HG03432 (cell line): ENCODE measurements around the gene RANGAP1.
"Not testable (repeated sequence)": the region's sequence is repeated elsewhere in the genome, so short reads cannot be mapped to it uniquely, and the experiment has no call there.

Experiments
- ATAC-seq: cut with Tn5 transposase; IDR thresholded peaks from one replicate; pipeline ENCODE4 v1.9.1; 2021; ENCODE audit warnings: mild to moderate bottlenecking, moderate library complexity; ENCODE audit not compliant: unreplicated experiment

Gene RANGAP1

DNA sequence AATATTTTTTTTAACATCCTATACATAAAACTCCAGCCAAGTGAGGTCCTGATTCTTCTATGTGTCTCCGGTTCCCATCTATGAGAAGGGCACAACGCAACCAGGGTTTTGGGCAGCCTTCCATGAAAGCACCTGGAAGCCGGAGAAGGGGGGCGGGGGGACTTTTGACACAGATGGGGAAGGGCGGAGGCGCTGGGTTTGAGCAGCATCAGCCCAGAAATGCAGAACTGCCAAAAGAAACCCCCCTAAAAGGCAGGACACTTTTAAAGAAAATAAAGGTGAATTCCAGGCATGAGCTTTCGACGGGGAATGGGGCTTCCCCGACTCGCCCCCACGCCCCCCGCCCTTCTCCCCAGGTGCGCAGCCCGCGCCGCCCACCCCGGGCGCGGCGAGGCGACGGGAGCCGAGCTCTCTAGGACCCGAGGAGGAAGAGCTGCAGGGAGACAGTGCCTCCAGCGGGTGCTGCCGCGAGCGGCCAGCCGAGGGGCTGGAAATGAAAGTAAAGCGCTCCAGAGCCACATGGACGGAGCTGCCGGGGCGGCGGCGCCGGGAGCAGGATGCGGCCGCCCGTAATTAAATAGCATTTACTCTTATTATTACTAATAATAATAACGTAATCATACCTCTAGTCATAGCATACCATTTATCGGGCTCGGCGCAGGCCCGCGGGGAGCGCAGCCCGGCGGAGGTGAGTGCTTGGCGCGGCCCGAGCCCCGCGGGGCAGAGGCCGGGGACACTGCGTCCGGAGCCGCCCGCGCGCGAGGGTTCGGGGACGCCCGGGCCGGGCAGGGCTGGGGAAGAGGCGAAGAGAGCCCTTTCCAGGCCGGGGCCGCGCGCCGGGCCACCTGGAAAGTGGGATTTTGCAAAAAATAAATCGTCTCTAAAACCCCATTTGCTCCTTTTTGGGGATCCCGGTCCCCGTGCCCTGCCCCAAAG, 15.4 kb upstream of the RANGAP1 start, which contains the start of gene ZC3H7B:
Gene ZC3H7B (plus strand): TSS at position 441 of the 936 bp plus-strand sequence. CDS start 19,136 bp downstream, outside the sequence.
- ATAC-seq = peak; percentile 91

DNA sequence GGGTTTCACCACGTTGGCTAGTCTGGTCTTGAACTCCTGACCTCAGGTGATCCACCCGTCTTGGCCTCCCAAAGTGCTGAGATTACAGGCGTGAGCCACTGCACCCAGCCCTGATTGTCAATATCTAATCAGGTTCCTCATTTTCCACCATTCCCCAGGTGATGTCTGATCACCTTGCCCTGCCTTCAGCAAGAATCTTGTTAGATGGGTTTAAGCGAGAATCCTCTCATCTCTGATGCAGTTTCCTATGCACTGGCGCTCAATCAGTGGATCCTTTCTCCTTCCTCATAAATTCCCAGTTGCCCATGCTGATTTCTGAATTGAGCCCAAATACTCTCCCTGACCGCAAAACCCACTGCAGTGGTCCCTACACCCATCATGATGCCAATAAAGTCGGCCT, 14.7 kb upstream of the RANGAP1 start:
- no peak for ATAC-seq

DNA sequence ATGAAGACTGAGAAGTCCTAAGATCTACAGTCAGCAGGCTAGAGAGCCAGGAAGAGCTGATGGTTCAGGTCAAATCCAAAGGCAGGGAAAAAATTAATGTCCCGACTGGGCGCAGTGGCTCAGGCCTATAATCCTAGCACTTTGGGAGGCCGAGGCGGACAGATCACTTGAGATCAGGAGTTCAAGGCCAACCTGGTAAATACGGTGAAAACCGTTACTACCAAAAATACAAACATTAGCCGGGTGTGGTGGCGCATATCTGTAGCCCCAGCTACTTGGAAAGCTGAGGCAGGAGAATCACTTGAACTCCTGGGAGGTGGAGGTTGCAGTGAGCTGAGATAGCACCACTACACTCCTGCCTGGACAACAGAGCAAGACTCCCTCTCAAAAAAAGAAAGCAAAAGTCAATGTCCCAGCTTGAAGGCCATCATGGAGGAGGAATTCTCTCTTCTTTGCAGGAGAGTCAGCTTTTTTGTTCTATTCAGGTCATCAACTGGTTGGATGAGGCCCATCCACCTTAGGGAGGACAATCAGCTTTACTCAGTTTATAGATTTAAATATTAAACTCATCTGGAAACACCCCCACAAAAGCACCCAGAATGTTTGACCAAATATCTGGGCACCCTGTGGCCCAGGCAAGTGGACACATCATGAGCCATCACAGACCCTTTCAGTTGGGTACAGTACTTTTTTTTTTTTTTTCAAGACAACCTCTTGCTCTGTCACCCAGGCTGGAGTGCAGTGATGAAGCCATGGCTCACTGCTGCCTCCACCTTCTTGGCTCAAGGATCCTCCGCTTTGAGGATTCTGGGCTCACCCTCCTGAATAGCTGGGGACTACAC, 11.1 kb upstream of the RANGAP1 start:
- ATAC-seq = no peak

DNA sequence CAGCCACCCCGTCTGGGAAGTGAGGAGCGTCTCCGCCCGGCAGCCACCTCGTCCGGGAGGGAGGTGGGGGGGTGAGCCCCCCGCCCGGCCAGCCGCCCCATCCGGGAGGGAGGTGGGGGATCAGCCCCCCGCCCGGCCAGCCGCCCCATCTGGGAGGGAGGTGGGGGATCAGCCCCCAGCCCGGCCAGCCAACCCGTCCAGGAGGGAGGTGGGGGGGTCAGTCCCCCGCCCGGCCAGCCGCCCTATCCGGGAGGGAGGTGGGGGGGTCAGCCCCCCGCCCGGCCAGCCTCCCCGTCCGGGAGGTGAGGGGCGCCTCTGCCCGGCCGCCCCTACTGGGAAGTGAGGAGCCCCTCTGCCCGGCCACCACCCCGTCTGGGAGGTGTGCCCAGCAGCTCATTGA, 8.8 kb upstream of the RANGAP1 start:
- ATAC-seq = not testable (repeated sequence)

DNA sequence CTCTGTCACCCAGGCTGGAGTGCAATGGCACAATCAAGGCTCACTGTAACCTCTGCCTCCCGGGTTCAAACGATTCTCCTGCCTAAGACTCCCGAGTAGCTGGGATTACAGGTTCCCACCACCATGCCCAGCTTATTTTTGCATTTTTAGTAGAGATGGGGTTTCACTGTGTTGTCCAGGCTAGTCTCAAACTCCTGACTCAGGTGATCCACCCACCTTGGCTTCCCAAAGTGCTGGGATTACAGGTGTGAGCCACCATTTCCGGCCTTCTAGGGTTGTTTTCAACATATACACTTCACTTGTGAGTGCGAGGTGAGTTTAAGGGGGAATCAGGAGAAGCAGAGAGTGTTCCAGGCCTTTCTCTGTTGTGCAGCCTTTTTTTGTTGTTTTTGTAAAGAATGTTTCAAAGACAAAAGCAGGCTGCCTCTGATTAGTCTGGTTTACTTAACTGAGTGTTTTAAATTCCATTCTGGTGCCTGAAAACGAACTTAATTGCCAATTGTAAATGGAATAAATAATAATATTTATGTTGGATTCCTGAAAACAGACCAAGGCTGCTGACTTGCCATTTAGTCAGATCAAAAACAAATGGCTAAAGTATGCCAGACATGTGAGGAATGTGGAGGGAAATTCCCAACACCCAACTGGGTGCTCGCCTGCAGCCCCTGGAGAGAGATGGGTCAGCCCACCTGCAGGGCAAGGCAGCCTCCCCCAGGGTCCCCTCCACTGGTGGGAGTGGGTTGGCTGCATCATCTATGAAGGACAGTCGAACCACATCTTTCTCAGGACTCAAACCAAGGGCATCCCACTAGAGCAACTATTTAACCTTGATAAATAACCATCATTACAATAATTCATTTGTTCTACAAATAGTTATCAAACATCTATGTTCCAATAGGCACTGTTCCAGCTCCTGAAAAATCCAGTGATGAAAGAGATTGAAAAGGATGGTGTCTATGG, 4.6 kb upstream of the RANGAP1 start:
- no peak for ATAC-seq

DNA sequence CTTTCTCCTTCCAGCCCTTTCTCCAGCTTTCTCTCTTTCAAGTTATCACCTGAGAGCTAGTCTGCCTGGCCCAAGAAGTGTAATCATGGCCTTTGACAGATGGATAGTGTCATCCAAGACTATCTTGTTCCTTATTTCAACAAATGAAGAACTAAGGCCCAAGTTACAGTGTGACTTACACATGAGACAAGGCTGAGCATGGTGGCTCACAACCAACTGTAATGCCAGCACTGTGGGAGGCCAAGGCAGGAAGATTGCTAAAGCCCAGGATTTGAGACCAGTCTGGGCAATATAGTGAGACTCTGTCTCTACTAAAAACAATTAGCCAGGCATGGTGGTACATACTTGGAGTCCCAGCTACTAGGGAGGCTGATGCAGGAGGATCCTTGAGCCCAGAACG, 3.7 kb upstream of the RANGAP1 start:
- ATAC-seq = no peak

DNA sequence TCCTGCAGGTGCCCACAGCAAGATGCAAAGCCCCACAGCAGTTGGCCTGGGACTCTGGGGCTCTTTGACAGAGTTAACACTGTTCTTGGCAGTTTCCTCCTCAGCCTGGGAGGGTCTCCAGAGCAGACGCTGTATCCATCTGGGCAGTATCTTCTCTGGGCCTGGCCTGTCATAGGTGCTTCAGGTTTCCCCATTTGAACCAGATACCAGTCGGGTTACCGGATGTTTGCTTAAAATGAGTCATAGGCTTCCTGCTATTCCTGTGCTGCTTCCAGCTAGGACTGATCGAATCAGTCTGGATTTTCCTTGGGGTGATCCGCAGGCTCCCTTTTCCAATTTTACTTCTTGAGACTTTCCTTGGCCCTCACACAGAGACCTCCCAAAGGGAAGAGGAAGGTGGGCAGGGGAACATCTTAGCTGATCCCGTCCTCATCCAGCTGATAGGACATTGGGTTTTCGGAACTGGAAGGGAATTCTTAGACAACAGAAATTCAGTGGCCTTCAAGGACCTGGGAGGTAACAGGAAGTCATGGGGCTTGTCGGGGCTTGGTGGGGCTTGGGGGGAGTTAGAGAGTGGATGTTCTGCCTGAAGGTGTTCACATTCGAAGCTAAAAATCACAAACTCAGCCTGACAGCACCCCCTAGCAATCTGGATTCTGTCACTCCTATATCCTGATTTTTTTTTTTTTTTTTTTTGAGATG, 2.4 kb upstream of the RANGAP1 start:
- no peak for ATAC-seq

DNA sequence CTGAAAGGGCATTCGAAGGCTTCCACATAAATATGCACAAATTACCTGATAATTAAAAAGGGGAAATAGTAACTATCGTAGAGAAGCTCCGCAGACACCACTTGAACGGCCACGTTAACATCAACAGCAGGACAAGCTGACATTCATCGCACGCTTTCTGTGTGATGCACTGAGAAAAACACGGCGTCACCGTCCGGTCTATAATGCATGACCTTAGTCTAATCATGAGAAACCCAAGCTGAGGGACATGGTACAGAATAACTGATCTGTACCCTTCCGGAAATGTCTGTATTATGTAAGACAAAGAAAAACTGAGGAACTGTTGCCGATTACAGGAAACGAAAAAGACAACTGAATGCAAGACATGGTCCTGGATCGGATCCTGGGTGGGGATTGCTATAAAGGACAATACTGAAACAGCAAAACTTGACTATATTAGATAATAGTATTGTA, 678 bp upstream of the RANGAP1 start:
- peak; percentile 14 for ATAC-seq

DNA sequence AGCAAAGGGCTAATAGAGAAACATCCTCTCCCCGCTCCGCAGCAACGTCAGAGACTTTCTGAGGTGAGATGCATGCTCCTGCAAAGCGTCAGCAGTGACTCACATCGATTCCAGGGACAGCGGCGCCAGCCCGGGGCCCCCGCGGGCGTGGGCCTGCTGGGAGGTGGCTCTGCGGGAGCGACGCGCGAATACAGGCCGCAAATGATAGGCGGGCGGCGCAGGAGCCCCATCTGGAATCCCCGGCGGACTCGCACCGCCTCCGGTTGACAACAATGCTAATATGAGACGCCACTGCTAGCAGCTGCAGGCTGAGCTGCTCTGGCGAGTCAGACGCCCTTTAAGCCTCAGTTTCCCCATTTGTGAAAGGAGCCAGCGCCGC, 557 bp downstream of the RANGAP1 start:
- ATAC-seq = peak; percentile 19

DNA sequence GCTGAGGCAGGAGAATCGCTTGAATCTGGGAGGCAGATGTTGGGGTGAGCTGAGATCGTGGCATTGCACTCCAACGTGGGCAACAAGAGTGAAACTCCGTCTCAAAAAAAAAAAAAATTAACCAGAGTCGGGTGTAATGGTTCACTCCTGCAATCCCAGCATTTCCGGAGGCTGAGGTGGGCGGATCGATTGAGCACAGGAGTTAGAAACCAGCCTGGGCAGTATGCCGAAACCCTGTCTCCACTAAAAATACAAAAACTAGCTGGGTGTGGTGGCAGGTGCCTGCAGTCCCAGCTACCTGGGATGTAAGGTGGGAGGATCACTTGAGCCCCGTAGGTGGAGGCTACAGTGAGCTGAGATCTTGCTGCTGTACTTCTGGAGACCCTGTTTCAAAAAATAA, 1.5 kb downstream of the RANGAP1 start:
- no peak for ATAC-seq

DNA sequence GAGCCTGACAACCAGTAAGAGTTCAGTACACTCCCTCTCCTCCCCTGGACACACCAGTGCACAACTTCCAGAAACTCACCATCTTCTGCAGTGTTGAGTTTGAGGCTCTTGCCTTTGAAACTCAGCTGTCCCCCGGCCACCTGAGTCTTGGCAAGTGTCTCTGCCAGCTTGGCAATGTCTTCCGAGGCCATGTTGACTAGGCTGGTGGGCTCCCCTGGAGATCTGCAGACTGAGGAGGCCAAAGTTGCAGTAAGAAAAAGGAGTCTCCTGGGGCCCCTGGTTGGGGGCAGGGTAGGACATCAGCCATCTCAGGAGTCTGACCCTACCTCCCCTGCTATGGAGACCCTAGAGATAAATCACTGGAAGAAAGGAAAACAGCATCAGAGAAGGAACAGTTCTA, 5.1 kb downstream of the RANGAP1 start:
- ATAC-seq = no peak

DNA sequence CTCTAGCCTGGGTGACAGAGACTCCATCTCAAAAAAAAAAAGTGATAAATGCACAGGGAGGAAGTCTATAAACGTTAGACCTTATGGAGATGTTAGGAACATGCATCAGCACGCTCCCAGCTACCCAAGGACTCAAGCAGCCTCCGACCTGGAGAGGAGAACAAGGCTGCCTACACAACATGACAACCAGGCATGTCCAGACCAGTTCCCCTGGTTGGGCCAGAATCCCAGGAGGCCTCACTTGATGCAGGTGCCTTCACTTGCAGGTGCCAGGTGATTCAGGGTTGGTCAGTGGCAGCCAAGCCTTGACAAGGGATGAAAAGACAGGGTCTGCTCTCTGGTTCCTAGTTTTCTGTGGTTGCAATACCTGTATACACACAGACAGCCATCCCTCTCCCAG, 5.9 kb downstream of the RANGAP1 start:
- no peak for ATAC-seq

DNA sequence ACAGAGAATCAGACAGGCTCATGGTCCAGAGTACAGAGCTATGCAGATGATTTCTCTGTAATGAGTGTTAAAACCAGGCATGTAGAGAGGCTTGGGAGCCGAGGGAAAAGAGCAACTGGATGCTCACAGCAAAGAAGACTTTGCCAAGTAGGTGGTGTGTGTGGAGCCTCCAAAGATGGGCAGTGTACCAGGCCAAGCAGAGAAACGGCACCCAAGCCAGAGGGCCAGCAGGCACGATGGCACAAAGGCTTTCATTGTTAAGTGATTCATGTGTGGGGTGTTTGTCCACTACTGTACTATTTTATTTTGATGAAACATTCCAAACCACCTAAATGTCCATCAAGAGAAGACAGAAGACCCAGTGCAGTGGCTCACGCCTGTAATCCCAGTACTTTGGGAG, 11.1 kb downstream of the RANGAP1 start:
- ATAC-seq = no peak

DNA sequence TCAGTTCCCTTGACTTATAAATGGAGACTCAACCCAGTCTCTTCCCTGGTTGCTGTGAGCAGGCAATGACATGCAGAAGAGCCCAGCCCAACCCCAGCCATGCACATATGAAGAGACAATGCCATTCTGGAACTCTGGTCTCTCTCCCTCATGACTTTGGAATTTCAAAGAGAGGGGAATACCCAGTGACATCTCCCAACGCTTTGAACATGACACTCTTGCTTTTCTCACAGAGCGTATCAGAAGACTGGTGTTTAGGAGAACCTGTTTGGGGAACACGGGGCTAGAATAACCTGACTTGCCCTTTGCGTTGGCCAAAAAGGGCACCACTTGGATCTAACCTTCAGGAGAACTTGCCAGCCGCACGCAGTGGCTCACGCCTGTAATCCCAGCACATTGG, 12.9 kb downstream of the RANGAP1 start:
- no peak for ATAC-seq

DNA sequence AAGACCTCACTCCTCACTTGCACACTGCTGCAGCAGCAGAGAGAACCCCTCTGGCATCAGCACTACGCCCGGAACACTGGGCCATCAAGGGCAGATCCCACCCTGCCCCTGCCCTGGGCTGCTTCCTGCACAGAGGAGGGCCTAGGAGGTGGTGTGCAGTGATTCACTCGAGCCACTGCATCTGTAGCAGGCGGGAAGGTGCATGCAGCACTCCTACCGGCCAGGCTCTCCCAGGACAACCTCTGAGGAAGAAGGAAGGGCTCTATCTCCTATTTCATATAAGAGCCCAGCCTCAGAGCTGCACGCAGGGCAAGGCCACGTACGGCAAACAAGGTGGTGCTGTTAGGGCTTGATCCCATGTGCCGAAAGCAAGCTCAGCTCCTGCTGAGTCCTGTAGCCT, 14.2 kb downstream of the RANGAP1 start:
- no peak for ATAC-seq

DNA sequence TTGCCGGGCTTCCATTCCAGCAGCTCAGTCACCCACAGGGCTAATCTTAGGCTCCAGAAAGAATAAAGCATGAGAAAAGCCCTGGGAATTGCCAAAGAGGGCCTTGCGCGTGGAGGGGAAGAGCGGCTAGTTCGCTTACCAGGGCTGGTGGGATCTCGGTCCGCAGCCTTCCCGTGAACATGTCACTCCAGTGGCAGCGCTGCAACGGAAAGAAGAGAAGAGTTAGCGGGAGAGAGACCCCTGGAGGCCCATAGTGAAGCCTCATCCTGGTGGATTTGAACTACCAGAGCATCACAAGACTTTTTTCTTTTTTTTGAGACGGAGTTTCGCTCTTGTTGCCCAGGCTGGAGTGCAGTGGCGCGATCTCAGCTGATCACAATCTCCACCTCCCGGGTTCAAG, 18.0 kb downstream of the RANGAP1 start:
- ATAC-seq = no peak

DNA sequence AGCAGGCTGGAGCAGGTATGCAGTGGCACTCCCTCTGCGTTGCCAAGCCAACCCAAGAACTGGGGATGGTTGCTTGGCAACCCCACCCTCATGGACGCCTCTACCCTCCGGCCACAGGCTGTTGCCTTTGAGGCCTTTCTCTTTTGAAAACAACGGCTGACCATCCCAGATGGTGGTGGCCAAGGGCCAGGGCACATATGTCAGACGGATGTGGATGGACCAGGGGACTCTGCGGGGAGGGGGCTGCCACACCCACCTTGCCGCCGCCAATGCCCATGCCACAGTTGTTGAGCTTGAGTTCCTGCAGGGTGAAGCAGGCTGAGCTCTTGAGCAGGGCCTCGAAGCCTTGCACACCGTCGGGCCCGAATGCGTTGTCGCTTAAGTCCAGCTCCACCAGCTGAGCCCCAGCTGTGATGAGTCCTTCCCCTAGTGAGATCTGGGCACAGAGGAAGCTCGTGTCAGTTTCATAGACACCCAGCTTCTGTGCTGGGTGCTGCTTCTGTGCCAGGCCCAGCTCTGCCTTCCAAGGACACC, 21.5 kb downstream of the RANGAP1 start:
- no peak for ATAC-seq

DNA sequence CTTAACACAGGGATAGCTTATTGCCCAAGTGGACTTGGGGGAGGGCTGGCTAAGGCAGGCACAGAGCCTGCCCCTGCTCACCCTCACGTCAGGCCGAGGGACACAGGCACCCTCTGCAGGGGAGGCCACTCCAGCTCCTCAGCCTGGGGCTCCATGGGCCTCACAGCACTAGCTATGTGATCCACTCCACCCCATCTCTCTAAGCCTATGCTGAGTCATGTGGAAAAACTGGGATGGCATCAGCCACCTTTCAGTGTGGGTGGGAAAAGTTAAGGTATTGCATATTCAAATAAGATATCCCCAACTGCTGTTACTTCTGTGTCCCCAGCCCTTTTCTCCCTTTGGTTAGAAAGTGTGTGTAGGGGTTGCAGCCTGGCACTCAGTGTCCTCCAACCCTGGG, 22.3 kb downstream of the RANGAP1 start:
- no peak for ATAC-seq

DNA sequence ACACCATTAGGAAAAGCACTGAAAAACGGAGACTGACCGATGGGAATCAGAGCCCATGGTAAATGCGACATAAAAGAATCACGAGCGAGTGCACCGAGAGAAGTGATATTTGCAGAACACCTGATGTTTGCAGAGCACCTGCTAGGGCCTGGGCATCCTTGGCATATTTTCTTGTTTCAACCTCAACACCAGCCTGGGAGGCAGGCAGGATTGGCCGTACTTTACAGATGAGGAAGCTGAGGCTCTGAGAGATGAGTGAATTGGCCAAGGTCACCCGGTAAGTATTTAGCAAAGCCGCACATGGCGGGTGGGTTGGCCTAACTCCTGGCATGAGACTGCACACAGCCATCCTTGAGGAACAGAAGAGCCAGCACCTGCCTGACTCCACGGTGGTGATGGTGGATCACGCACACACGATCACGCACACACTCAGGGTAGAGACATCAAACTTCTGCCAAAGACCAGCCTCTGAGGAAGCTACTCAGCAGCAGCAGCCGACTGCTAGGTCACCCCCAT, 23.7 kb downstream of the RANGAP1 start:
- no peak for ATAC-seq
